HL-60 (cell line): ENCODE measurements around the gene TBC1D9B.

Experiments used
- GABPA ChIP-seq: IDR thresholded peaks from 2 replicates; pipeline ENCODE4 v1.6.1; 2012; ENCODE audit warnings: low read depth
- REST ChIP-seq: IDR thresholded peaks from 2 replicates; pipeline ENCODE4 v1.6.1; 2012; ENCODE audit warnings: low read depth; ENCODE audit not compliant: insufficient replicate concordance
- TF ChIP-seq, protein P1 (sequence below): IDR thresholded peaks from one replicate; pipeline ENCODE4 v1.5.1; 2011; ENCODE audit warnings: low read length, control low read depth, inconsistent platforms; ENCODE audit not compliant: insufficient read depth

- TF ChIP-seq, protein P1, sequence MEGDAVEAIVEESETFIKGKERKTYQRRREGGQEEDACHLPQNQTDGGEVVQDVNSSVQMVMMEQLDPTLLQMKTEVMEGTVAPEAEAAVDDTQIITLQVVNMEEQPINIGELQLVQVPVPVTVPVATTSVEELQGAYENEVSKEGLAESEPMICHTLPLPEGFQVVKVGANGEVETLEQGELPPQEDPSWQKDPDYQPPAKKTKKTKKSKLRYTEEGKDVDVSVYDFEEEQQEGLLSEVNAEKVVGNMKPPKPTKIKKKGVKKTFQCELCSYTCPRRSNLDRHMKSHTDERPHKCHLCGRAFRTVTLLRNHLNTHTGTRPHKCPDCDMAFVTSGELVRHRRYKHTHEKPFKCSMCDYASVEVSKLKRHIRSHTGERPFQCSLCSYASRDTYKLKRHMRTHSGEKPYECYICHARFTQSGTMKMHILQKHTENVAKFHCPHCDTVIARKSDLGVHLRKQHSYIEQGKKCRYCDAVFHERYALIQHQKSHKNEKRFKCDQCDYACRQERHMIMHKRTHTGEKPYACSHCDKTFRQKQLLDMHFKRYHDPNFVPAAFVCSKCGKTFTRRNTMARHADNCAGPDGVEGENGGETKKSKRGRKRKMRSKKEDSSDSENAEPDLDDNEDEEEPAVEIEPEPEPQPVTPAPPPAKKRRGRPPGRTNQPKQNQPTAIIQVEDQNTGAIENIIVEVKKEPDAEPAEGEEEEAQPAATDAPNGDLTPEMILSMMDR: no peak
- TF ChIP-seq REST (no peak), GABPA (no peak)
Measured at GRCh38 chr5:179820127-179820482, 87.6 kb downstream of the TBC1D9B start.
